PFSK-1 (cell line): Measurements from ENCODE around the gene COMT.

Experiments used
- POLR2AphosphoS5 ChIP-seq: IDR thresholded peaks from 2 replicates; pipeline ENCODE4 v1.6.1; 2012; ENCODE audit warnings: low read depth, mild to moderate bottlenecking, control low read depth, low read length, moderate library complexity
- SIN3A ChIP-seq: IDR thresholded peaks from 2 replicates; pipeline ENCODE4 v1.6.1; 2012; ENCODE audit warnings: mild to moderate bottlenecking, low read length, moderate library complexity, borderline replicate concordance; ENCODE audit not compliant: insufficient read depth

DNA sequence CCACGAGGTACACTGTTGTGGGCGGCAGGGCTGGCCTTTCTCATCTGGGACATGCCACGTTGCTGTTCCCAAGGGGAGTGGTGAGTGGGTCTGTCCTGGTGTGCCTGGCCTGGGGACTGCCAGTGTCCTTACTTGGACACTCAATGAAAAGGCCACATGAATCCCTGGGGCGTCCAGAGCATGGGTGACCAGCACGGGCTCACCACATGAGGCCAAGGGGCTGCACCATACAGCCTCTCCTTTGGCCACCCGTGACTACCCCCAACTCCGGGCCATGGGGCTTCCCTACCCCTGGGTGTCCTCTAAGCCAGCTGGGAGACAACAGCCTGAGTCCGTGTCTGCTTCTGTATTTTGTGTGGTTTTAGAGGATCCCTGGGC lies 20.3 kb downstream of the COMT start:
- TF ChIP-seq POLR2AphosphoS5 = no peak
- no peak for TF ChIP-seq SIN3A
